ENCODE data around the gene HAL. TPM values are rescaled to one million over a fixed set of nuclear protein-coding genes. Genes with fewer than 3 reads are reported as not detected.
A peak's percentile ranks its signal among the peaks of the same experiment; 100 is the strongest.

The HAL gene
- total RNA-seq, 1 donor from 2014 or later = 69.6 TPM

DNA sequence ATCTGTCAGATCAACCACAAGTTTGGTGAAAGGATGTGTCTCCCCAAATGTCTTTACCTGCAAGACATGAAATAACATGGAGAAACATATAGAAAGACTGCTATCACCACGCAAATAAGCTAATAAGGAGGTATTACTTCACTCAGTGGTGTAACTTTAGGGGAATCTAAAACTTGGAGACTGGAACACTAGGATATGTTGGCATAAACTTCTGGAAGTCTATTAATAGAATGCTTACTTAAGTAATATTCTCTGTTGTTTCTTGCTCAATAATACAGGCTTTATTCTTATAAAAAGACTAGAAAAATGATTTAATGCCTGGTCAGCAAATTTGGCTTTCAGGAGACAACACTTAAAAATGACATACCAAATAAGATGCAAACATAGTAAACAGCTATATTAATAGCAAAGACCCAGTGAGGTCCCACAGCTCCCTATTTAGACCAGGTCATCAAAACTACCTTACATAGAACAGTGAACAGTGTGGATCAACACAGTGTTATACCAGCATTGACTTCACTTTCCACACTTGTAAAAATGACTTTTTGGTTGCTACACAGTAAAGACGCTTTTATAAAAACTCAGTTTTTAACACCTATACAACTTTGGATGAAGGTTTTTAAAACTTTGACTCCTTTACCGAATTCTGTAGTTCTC, 18.9 kb upstream of the HAL start:
- DNase-seq (ENCODE audit: low spot score) = no peak

DNA sequence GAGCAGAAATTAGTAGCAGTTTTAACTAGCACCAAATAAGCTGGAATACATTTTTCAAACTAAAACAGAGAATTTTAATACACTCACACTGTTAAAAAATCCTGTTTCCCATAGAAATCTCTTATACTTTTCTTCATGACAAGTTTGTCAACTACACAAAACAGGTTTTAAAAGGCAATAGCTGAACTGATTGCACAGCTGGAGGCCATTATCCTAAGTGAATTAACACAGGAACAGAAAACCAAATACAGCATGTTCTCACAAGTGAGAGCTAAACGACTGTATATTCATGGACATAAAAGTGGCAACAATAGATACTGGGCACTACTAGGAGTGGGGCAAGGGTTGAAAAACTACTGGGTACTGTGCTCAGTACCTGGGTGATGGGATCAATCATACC, 11.6 kb upstream of the HAL start:
- no peak for DNase-seq (ENCODE audit: low spot score)

DNA sequence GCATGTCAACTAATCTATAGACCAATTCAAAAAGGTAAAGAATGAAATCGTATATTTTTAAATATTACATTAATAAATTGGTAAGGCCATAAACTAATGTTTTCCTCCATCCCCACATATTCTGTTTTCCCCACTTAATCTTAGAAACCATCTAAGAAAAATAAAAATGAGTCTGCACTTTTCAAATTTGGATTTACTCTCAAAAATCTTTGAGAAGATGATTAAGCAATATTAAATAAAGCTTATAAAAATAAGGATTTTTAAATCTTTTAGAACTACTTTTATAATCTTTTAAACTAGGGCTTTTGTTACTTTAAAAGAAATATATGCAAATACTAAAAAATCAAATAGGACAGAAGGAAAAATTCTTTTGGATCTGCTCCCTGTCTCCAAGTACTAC, 10.6 kb upstream of the HAL start:
- no peak for DNase-seq (ENCODE audit: low spot score)

DNA sequence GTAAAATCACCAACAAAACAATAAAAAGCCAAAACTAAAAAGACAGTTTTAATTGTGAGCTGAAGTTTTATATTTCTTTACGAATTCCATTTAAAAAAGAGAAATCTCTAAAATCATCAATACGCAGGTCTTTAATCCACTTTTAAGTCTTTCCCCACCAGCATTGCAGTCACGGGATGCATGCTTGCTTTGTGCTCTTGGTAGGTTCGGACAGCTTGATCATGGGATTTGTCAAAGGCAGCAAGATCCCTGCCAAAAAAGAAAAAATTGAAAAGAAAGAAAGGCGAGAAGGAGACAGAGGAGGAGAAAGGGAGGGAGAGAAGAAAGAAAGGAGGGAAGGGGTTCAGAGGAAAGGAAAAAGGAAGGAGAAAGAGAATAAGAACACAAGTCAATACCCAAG, 4.7 kb upstream of the HAL start:
- no peak for DNase-seq (ENCODE audit: low spot score)

DNA sequence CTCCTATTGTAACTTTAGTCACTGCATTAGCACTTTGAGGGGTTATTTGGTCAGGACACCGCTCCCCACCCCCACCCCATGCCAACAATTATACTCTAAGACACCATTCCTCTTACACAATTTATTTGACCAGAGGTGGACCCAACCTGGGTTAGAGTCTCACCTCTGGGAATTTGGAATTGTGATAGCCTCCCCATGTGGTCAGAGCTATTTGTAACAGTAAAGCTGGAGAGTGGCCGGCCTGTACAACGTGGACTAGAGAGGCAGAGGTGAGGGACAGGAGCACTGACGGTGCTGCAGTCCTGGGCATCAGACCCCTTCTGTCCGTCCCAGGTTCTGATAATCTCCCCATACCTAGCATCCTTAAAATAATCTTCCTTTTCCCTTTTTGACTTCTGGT, 3.3 kb upstream of the HAL start:
- DNase-seq (ENCODE audit: low spot score) = no peak

DNA sequence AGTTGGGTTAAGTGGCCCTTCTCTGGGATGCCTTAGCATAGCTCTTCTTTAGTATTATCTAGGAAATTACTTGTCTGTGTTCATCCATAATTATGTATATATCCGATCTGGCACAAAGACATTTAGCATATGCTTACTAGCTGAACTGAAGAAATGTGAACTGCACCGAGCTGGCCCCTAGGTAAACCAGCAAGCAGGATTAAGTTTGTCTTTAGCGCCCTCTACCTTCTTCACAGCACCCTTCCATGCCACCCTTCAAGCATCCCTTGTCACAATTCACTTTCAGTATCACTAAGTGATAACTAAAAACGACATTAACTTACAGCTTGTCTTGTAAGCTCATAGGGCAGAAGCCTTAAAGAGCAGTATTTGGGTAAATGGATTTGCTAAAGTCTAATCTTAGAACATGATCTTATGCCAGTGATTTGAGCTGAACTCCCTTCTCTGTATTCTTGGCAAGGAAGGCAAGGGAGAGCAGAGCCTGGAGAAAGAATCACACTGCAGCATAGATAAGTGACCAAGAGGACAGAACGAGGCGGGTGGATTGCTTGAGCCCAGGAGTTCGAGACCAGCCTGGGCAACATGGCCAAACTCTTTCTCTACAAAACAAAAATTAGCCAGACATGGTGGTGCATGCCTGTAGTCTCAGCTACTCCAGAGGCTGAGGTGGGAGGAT, 2.6 kb upstream of the HAL start:
- peak; percentile 71 for DNase-seq (ENCODE audit: low spot score)

DNA sequence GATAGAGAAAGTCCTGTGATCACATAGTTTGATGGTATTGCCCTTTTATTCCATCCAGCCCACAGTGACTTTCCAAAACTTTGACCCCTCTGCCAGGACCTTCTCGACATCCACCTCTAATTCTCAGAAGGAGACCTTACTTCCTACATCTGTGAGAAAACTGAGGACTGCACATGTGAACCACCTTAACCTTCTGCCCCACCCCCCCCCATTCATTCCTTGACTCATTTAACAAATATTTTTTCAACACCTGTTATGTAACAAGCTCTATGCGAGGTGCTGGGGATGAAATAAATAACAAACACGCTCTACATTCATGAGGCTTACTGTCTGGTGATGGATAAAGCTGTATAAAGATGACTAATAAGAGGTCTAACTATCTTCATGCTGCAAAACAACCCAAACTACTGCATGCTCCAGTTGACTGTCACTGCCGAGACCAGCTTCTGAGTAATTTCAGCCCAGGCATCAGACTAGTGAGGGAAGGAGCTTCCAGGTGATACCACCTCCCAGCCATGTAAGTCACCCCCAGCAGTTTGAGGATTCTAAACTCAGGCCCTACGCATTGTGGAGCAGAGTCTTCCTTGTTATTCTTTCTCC, 1.9 kb upstream of the HAL start:
- DNase-seq (ENCODE audit: low spot score) = no peak

DNA sequence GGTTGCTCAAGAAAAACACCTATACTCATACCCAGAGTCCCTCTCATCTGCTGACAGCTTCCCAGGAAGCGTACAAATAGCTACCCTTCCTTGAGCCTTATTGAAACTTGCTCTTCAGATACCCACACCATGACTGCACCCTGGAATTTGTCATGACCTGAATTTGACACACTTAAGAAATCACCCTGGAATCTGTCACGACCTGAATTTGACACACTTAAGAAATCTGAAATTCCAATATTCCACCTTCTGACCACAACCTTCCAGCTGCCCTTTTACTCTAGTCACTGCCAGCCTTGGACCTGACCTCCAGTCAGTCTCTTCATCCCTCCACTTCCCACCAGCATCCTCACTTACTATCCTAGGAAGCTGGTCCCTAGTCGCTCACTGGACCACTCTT, 1.1 kb upstream of the HAL start:
- DNase-seq (ENCODE audit: low spot score) = no peak

DNA sequence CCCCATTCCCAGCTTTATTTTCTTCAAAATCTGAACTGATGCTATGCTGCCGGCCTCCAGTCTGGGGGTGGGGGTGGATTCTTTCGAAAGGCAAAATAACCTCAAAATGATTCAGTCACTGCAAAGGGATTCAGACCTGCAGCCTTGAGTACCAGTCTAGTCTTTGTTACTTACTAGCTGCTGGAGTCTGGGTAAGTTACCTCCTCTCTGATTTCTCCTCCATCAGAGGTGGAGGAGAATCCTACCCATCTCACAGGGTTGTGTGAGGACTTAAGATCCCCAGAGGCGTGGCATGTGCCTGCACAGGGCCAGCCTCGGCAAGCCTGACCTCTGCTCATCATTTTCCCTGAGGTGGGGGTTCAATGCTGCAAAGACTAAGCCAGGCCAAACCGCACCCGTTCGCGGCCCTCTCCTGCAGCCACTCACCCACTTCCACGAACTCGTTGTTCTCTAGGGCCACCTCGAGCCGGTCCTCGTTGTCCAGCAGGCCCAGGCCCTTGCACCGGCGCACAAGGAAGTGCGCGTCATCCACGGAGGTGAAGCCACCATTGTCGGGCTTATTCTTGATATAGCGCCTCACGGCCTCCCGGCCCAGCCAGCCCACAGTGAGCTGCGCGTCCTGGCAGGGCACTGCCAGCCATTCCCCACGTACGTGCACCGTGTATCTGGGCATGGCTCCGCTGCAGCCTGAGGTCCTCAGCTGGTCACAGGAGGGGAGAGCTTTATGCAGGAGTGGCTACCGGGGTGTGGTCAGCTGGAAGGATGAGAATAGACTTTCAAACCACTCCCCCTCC, 709 bp downstream of the HAL start:
- no peak for DNase-seq (ENCODE audit: low spot score)

DNA sequence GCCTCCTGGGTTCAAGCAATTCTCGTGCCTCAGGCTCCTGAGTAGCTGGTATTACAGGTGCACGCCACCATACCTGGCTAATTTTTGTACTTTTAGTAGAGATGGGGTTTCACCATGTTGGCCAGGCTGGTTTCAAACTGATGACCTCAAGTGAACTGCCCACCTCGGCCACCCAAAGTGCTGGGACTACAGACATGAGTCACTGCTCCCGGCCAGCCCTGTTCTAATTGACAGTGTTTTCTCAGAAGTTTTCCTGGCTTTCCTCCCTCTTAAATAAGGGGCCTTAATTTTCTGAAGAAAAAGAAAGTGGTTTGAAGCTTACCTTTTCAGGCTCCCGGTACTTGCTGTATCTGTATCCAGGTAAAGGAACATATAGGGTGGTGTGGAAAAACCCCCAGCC, 1.7 kb downstream of the HAL start:
- no peak for DNase-seq (ENCODE audit: low spot score)

DNA sequence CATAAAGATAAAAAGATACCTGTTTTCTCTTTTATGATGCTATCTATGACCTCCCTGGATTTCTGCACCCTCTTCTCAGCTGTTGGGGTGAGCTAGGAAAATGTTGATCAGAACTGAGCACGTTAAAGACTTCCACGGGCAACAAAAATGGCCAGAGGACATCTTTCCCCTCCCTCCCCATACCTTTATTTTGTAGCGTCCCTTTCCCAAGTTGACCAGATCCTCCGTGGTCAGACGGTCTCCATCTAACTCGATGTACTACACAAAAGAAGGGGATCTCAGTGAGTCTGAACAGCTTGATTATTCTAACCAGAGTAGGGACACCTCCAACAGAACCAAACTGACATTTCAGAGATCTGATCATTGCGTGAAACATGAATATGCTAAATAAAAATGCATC, 2.2 kb downstream of the HAL start:
- no peak for DNase-seq (ENCODE audit: low spot score)

DNA sequence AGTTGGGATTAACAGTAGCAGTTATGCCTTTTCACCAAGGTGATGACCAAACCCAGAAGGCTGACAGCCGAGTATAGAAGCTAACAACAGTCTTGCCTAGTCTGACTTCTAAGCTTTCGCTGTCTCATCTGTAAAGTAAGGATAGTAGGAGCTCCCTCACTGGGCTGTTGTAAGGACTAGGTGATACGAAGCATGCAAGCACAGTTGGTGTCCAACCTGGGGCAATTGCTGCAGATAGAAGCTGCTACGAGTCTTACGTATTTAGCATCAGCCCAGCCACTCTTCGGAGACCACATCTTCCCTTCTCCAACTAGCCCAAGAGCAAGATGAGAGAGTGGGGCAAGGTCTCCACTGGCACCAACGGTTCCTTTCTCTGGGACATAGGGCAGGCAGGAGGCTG, 6.0 kb downstream of the HAL start:
- DNase-seq (ENCODE audit: low spot score) = no peak

DNA sequence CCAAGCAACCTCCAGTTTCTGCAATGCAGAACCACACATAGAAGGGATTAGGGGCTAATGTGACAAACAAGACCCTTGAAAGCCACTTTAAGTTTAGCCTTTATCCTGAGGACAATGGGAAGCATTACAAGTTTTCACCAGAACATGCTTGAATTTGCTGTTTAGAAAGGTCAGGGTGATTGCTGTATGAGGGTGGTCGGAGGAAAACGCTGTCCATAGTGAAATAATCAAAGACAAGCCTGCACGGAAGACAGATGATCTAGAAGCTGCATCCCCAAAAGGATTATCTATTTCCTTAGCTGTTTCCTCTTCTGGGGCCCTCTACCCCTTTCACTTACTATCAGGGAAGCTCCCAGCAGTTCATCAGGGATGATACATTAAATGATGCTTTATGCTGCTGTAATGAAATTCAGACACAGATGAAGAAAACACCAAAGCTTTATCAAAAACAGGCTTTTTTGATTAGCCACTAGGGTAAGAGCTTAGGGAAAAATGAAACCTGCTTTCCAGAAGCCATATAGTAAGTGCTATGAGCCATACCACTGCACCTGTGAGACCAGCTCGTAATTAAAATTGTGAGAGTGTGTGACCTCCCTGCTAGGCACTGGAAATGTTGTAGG, 6.5 kb downstream of the HAL start:
- no peak for DNase-seq (ENCODE audit: low spot score)

DNA sequence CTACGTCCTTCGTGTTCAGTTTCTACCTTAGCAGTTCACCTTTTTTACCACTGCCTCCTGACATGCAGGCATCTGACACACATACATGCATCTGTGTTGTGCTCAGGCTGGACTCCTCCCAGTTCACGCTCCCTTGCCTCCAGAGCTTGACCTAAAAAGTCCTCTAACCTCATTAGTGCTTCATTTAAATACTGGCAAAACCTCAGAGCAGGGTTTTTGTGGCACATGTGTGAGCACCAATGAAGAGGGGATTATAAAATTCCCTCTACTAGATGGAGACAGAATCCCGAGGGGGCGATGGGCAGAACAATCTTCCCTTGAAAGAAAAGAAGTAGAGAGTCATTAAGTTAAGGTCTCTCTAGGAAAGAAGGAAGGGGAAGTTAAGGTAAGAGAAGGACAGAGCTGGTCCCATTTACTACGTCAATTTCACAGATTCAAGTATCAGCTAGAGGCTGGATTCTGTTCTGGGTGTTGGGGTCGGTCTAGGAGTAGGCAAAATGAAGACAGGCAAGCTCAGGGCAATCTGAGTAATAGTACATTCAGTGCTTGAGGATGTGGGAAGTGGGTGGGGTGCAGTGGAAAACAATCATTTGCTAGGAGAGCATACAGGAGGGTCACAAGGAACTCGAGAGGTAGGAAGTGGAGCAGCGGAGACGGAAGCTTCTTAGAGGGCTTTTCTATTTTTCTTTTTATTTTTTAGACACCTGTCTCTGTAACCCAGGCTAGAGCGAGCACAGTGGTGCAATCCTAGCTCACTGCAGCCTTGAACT, 7.5 kb downstream of the HAL start:
- DNase-seq (ENCODE audit: low spot score) = no peak

DNA sequence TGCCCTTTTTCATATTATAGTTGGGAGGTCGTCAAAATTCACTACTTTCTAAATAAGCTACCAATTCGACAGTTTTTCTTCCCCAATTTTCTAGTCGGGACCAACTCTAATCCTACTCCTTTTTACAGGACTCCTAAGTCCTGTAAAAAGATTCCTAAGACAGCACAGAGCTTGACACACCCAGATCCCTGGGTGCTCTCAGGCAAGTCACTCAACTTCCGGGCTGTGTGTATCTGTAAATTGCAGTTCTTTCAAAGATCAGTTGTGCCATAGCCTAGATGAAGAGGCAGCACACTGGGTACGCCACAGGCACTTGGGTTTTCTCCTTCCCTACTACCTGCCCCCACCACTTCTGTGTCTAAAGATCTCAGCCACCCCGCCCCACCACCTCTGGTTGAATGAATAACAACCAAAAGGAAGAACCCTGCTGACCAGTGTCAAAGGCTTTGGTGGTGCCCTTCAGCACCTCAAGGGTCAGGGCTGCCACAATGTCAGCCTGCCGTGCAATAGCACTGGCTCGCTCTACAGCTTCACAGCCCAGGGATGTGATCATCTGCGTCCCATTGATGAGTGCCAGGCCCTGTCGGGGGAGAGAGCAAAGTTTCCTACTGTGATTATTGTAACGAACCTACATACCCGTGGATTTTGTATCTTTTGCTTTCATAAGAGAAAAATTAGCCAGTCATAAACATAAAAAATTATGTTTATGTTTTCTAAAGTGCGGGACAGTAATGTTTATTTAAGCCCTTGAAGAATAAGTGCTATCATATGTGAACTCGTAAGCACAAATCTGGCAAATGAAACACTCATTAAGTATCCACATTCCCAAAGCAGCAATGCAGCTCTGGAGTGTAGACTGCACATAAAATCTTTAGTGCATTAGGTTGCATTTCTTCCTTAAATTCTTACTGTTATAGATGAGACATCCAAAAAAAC, 9.2 kb downstream of the HAL start:
- no peak for DNase-seq (ENCODE audit: low spot score)

DNA sequence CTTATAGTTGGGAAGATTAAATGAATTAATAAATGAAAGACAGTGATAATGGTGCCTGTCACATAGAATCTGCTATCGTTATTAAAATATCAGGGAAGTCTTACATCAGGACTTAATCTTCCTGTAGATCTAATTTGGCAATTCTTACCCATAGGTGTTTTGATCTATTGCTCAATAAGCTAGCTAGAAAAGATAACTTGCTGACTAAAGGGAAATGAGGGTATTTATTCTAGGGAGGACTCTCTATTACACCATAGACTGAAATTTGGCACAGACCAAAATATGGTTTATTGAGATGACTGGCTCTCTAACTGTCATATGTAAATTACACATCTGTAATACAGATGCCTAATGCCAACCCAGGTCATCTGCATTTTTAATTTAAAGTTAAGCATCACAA, 11.5 kb downstream of the HAL start:
- no peak for DNase-seq (ENCODE audit: low spot score)

DNA sequence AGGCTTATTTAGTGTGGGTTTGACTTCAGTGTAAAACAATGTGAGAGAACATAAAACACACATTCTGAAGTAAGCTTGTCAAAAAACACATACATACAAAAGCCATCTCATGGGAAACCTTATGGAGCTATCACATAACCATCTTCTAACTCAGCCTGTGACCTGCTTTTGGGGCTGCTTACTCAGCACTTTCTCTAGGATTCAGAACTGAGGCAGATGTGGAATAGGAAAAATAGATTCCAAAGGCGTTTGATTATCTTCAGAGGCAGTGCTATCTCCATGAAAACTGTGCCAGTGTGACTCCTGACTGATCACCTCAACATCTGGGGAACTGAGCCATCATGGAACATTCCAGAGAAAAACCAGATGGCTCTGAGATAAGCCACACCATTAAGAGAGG, 13.5 kb downstream of the HAL start:
- no peak for DNase-seq (ENCODE audit: low spot score)

DNA sequence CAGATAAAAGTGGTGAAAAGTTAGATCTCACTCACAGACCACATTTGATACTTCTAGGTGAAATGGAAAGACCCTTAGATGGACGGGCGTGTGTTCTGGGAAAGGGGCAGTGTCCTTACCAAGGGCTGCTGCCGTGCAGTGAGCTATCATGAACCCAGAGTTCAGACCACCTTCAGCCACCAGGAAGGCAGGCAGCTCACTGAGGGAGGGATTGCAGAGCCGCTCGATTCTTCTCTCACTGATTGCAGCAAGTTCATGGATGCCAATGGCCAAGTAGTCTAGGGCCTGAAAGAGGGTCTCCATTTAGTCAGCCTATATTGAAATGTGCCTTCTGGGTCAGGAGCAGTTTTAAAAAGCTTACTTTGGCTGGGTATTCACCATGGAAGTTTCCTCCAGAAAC, 15.7 kb downstream of the HAL start:
- no peak for DNase-seq (ENCODE audit: low spot score)

DNA sequence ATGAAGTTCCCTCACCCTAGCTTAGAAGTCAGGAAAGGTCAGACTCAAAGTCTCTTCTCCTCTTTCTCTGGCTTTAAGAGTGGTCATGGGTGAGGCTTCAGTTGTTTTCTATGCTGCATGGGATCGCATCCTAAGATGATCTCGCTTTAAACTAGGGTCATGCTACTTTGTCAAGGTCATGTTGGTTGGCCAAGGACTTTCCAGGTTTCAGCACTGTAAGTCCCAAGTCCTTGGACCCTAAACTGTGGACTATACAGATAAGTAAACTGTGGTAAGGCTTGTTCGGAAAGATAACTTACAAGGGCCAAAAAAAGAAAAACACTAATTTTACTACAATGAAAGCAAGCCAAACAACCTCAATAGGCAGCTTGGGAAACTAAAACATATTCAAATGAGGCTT, 17.4 kb downstream of the HAL start:
- no peak for DNase-seq (ENCODE audit: low spot score)

DNA sequence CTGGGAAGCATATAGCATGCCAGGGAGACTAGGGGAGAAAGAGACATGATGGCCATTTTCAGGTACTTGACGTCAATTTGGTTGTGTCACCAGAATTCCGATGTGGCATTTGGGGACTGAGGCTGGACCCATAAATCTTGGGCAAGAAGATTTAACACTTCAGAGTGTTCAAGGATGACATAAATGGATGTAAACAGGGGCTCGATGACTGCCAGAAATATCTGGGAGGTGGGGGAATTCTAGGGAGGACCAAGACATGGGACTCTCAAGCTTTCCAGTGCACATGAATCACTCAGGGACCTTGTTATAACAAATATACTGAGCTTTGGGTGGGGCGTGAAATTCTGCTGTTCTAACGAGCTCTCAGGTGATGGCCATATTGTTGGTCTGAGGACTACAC, 17.8 kb downstream of the HAL start:
- no peak for DNase-seq (ENCODE audit: low spot score)

Measured in umbilical cord (tissue), 2 donors.